ENCODE results near the gene NAGA.
A peak's percentile ranks its signal among the peaks of the same experiment; 100 is the strongest.

Gene NAGA

DNA sequence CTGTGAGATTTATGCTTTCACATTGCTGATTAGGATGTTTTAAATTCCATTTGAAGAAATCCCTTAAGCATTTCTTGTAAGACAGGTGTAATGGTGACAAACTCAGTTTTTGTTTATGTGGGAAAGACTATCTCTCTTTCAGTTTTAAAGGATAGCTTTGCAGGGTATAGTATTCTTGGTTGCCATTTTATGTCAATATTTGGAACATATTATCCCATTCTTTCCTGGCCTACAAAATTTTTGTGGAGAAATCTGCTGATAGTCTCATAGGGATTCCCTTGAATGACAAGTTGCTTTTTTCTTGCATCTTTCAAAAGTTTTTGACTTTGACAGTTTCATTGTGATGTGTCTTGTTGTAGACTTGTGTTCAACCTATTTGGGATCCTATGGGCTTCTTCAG lies 28.8 kb downstream of the NAGA start:
- H3K27me3 Mint-ChIP-seq = no peaks in the 10 kb centered on the region
- H3K9me3 Mint-ChIP-seq = peaks cover 9% of the 10 kb centered on the region
- no peak overlapping the region for H3K4me3 Mint-ChIP-seq
- peaks cover 12% of the 10 kb centered on the region for H3K36me3 Mint-ChIP-seq
- H3K27ac Mint-ChIP-seq = no peak overlapping the region
- ATAC-seq (ENCODE audit: low read depth) (no peak), DNase-seq (ENCODE audit: low spot score in 2 of 2) (no peak)
- H3K4me1 Mint-ChIP-seq = peaks cover 13% of the 10 kb centered on the region

DNA sequence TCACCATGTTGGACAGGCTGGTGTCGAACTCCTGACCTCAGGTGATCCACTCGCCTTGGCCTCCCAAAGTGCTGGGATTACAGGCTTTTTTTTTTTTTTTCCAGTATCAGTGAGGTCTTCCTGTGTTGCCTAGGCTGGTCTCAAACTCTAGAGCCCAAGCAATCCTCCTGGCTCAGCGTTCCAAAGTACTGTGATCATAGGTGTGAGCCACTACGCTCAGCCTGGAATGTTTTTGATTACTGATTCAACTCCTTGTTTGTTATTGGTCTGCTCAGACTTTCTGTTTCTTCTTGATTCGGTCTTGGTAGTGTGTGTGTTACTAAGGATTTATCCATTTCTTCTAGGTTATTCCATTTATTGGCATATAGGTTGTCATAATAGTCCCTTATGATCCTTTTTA lies 31.3 kb downstream of the NAGA start:
- H3K9me3 Mint-ChIP-seq = peaks cover 12% of the 10 kb centered on the region
- H3K4me1 Mint-ChIP-seq = peaks cover 13% of the 10 kb centered on the region
- DNase-seq (ENCODE audit: low spot score in 2 of 2) = no peak
- H3K27ac Mint-ChIP-seq = no peak overlapping the region
- H3K36me3 Mint-ChIP-seq = peaks cover 18% of the 10 kb centered on the region
- H3K27me3 Mint-ChIP-seq = no peaks in the 10 kb centered on the region
- no peak overlapping the region for H3K4me3 Mint-ChIP-seq
- ATAC-seq (ENCODE audit: low read depth) = no peak

DNA sequence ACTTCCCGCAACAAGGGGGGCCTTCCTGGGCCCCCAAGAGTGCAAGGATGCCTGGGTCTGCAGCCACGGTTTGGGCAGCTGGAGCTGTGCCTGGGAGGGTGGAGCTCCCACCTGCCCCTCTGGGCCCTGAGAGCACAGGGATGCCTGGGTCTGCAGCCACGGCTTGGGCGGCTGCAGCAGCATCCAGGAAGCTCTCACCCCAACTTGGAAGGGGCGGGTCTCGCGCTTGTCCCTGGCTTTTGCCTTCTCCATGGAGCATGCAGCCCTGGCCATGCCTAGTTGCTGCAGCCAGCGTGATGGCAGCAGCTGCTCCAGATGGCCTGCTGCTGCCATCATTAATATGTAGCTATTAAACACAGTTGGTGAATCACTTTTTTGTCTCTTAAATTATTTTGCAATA lies 35.4 kb downstream of the NAGA start:
- Mint-ChIP-seq H3K4me3 (no peak overlapping the region), H3K36me3 (peaks cover 18% of the 10 kb centered on the region), H3K27ac (no peak overlapping the region), H3K4me1 (peaks cover 21% of the 10 kb centered on the region), H3K27me3 (no peaks in the 10 kb centered on the region), H3K9me3 (peaks cover 11% of the 10 kb centered on the region)
- ATAC-seq (ENCODE audit: low read depth) (no peak), DNase-seq (ENCODE audit: low spot score in 2 of 2) (no peak)

DNA sequence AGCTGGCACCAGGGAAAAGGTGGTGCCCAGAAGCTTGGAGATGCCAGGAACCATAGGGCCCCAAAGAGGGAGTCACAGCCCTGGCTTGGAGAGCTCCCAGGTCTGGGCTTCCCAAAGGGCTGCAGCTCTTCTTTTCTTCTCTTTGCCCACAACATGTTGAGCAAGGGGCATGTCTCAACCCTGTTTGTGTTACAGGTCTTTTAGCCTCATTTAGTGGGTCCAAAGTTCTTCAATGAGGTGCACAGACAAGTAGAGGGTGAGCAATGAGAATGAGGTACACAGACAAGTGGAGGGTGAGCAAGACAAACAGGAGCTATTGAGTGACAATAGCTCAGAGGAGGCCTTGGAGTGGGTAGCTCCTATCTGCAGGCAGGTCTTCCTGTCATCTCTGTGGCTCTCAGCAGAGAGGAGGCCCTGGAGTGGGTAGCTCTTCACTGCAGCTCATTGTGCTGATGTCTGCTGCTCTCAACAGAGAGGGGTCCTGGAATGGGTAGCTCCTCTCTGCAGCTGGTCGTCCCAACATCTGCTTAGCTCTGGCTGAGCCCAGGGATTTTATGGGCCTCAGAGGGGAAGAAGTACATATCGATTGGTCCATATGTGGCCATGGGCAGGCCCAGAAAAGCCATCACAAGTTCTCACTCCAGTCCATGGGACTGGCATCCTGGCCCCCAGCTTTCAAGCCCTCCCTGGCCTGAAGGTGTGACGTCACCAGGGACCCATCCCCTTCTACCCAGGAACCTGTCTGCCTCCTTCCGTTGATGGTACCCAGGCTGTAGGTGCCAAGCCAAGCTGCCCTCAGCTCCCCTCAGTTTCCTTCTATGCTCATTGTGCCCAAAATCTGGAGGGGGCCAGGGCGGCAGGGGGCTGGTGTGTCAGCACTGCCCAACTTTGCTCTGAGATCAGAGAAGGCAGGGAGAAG lies 37.1 kb downstream of the NAGA start:
- no peak overlapping the region for H3K27ac Mint-ChIP-seq
- no peak for ATAC-seq (ENCODE audit: low read depth)
- peaks cover 11% of the 10 kb centered on the region for H3K9me3 Mint-ChIP-seq
- peaks cover 18% of the 10 kb centered on the region for H3K36me3 Mint-ChIP-seq
- H3K4me3 Mint-ChIP-seq = no peak overlapping the region
- H3K4me1 Mint-ChIP-seq = peaks cover 17% of the 10 kb centered on the region
- H3K27me3 Mint-ChIP-seq = no peaks in the 10 kb centered on the region
- no peak for DNase-seq (ENCODE audit: low spot score in 2 of 2)

DNA sequence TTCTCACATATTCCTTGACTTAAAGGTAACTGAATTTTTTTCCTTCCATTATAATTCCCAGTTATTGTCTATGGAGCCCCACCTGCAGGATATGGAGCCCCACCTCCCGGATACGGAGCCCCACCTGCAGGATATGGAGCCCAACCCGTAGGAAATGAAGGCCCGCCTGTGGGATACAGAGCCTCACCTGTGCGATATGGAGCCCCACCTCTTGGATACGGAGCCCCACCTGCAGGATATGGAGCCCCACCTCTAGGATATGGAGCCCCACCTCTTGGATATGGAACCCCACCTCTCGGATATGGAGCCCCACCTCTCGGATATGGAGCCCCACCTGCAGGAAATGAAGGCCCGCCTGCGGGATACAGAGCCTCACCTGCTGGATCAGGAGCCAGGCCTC lies 43.9 kb downstream of the NAGA start:
- peaks cover 7% of the 10 kb centered on the region for H3K36me3 Mint-ChIP-seq
- DNase-seq (ENCODE audit: low spot score in 2 of 2) (no peak), ATAC-seq (ENCODE audit: low read depth) (no peak)
- H3K27ac Mint-ChIP-seq = no peak overlapping the region
- peaks cover 16% of the 10 kb centered on the region for H3K4me1 Mint-ChIP-seq
- H3K27me3 Mint-ChIP-seq = no peaks in the 10 kb centered on the region
- no peaks in the 10 kb centered on the region for H3K9me3 Mint-ChIP-seq
- no peak overlapping the region for H3K4me3 Mint-ChIP-seq

DNA sequence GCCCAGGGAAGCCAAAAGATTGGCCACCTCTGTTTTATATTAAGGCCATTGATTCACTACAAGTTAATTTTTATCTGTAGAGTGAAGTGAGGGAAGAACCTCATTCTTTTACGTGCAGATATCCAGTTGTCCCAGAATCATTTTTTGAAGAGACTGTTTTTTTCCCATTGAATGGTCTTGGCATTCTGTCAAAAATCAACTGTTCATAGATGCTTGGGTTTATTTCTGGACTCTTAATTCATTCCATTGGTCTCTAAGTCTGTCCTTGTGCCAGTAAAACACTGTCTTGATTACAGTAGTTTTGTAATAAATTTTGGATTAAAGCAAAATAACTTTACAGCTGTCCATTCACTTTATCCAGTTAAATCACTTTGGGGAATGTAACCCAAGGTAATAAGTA lies 45.2 kb downstream of the NAGA start:
- Mint-ChIP-seq H3K4me1 (peaks cover 11% of the 10 kb centered on the region), H3K27me3 (no peaks in the 10 kb centered on the region), H3K27ac (no peak overlapping the region), H3K36me3 (peaks cover 7% of the 10 kb centered on the region), H3K4me3 (no peak overlapping the region), H3K9me3 (no peaks in the 10 kb centered on the region)
- DNase-seq (ENCODE audit: low spot score in 2 of 2) = no peak
- ATAC-seq (ENCODE audit: low read depth) = no peak

DNA sequence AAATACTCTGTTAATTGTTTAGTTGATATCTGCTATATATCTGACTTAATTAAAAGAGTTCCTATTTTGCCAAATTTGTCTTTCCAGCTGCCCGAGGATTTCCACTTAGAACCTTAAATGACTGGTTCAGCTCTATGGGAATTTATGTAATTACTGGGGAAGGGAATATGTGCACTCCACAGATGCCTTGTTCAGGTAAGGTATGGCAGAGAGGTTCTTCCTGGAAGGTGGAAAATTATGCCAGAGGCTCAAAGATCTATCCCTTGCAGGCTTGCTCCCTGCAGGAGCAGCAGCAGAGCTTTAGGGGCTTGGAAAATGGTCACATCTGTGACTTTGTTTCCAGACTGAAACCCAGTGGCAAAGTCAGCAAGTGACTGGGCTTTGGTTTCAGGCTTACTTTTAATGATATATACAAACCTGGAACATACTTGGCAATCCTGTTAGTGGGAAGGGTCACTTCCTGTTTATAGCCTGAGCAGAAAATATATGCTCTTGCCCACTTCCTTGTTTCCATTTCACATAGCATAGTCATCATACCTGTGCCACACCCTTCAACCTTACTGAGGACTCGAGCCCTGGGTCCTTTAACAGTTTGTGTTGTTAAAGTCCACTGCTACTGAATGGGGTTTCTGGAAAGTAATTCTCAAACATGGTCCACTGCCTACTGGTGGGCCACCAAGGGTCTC lies 48.3 kb downstream of the NAGA start:
- H3K4me3 Mint-ChIP-seq = no peak overlapping the region
- peaks cover 4% of the 10 kb centered on the region for H3K36me3 Mint-ChIP-seq
- H3K4me1 Mint-ChIP-seq = peaks cover 9% of the 10 kb centered on the region
- no peaks in the 10 kb centered on the region for H3K9me3 Mint-ChIP-seq
- DNase-seq (ENCODE audit: low spot score in 2 of 2) (no peak), ATAC-seq (ENCODE audit: low read depth) (peak; percentile 88)
- peaks cover under 1% of the 10 kb centered on the region for H3K27me3 Mint-ChIP-seq
- H3K27ac Mint-ChIP-seq = no peak overlapping the region

DNA sequence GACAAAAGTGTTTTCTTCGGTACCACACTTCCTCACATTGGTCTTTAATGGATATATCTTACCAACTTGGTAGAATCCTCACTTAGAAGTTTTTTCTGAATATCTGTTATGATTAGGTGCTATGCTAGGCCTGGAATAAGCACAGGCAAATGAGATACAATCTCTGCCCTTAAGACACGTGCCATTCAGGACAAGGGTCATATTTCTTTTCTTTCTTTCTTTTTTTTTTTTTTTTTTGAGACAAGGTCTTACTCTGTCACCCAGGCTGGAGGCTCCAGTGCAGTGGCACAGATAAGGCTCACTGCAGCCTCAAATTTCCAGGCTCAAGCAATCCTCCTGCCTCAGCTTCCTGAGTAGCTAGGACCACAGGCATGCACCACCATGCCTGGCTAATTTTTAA lies 49.0 kb downstream of the NAGA start:
- ATAC-seq (ENCODE audit: low read depth) (no peak), DNase-seq (ENCODE audit: low spot score in 2 of 2) (no peak)
- no peak overlapping the region for H3K27ac Mint-ChIP-seq
- H3K4me3 Mint-ChIP-seq = no peak overlapping the region
- no peaks in the 10 kb centered on the region for H3K9me3 Mint-ChIP-seq
- H3K27me3 Mint-ChIP-seq = peaks cover 7% of the 10 kb centered on the region
- peaks cover 3% of the 10 kb centered on the region for H3K36me3 Mint-ChIP-seq
- peaks cover 13% of the 10 kb centered on the region for H3K4me1 Mint-ChIP-seq

DNA sequence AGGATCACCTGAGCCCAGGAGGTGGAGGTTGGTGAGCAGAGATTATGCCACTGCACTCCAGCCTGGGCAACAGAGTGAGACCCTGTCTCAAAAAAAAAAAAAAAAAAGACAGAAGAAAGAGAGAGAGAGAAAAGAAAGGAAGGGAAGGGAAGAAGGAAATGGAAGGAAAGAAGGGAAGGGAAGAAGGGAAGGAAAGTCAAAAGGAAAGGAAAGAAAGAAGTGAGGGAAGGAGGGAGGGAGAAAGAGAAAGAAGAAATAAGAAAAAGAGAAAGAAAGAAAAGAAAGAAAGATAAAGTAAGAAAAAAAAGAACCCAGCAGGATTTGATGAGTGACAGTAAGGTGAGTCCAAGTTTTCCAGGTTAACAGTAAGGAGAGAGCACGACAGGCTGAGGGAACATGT lies 52.4 kb downstream of the NAGA start:
- H3K9me3 Mint-ChIP-seq = no peaks in the 10 kb centered on the region
- peaks cover 11% of the 10 kb centered on the region for H3K4me1 Mint-ChIP-seq
- peaks cover 7% of the 10 kb centered on the region for H3K27me3 Mint-ChIP-seq
- peaks cover 2% of the 10 kb centered on the region for H3K36me3 Mint-ChIP-seq
- ATAC-seq (ENCODE audit: low read depth) = no peak
- no peak for DNase-seq (ENCODE audit: low spot score in 2 of 2)
- no peak overlapping the region for H3K4me3 Mint-ChIP-seq
- H3K27ac Mint-ChIP-seq = no peak overlapping the region

DNA sequence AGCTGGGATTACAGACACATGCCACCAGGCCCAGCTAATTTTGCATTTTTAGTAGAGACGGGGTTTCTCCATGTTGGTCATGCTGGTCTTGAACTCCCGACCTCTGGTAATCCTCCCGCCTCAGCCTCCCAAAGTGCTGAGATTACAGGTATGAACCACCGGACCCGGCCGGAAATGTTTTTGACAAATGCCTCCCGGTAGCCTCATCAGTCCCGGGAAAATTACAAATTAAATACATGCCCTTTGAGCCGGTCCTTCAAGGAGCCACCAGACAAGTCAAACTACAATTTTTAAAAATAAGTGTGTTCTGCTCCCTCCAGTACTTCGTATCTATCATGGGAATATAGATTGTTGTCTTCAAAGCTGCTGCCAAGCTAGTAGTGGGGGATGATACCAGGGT lies 54.5 kb downstream of the NAGA start:
- H3K27ac Mint-ChIP-seq = no peak overlapping the region
- ATAC-seq (ENCODE audit: low read depth) (no peak), DNase-seq (ENCODE audit: low spot score in 2 of 2) (no peak)
- no peak overlapping the region for H3K4me3 Mint-ChIP-seq
- H3K9me3 Mint-ChIP-seq = peaks cover 6% of the 10 kb centered on the region
- peaks cover 7% of the 10 kb centered on the region for H3K27me3 Mint-ChIP-seq
- H3K4me1 Mint-ChIP-seq = peaks cover 5% of the 10 kb centered on the region
- peaks cover 7% of the 10 kb centered on the region for H3K36me3 Mint-ChIP-seq

DNA sequence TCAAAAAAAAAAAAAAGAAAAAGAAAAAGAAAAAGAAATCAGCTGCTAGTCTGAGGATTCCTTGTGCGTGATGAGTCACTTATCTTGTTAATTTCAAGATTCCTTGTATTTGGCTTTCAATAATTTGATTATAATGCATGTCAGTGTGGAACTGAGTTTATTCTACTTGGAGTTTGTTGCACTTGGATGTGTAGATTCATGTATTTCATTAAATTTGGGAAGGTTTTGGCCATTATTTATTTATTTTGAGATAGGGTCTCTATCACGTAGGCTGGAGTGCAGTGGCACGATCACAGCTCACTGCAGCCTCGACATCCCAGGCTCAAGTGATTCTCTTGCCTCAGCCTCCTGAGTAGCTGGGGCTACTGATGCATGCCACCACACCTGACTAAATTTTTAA lies 57.2 kb downstream of the NAGA start:
- no peak overlapping the region for H3K27ac Mint-ChIP-seq
- ATAC-seq (ENCODE audit: low read depth) (no peak), DNase-seq (ENCODE audit: low spot score in 2 of 2) (no peak)
- H3K27me3 Mint-ChIP-seq = peaks cover 7% of the 10 kb centered on the region
- H3K4me3 Mint-ChIP-seq = no peak overlapping the region
- H3K36me3 Mint-ChIP-seq = peaks cover 9% of the 10 kb centered on the region
- peaks cover 5% of the 10 kb centered on the region for H3K4me1 Mint-ChIP-seq
- peaks cover 6% of the 10 kb centered on the region for H3K9me3 Mint-ChIP-seq

DNA sequence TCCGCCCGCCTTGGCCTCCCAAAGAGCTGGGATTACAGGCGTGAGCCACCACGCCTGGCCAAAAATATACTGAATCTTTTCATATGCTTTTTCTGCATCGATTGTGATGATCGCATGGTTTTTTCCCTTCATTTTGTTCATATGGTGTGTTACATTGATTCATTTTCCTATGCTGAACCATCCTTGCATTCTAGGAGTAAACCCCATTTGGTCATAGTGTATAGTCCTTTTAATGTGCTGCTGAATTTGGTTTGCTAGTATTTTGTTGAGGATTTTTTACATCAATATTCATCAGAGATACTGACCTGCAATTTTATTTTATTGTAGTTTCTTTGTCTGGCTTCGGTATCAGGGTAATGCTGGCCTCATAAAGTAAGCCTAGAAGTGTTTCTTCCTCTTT lies 59.8 kb downstream of the NAGA start:
- Mint-ChIP-seq H3K27ac (no peak overlapping the region), H3K4me3 (no peak overlapping the region), H3K36me3 (peaks cover 9% of the 10 kb centered on the region), H3K9me3 (peaks cover 6% of the 10 kb centered on the region), H3K27me3 (no peaks in the 10 kb centered on the region), H3K4me1 (no peaks in the 10 kb centered on the region)
- DNase-seq (ENCODE audit: low spot score in 2 of 2) (no peak), ATAC-seq (ENCODE audit: low read depth) (no peak)

Measured in memory B cell (primary cell).